Stimulated activated CD8-positive, alpha-beta memory T cell treated with anti-CD3 and anti-CD28 coated beads, Interleukin-7, amount 100 ng/mL, for 48 hours (primary cell): ENCODE measurements around the gene RAD51AP2.
"Not testable (repeated sequence)": the region's sequence is repeated elsewhere in the genome, so short reads cannot be mapped to it uniquely, and the experiment has no call there.

Experiments used
- DNase-seq, 2 donors: peaks; one replicate each; pipeline ENCODE4 v3.0.0-alpha.2; 2020; ENCODE audit warnings: low read depth in 1 of 2; ENCODE audit errors: extremely low read depth in 1 of 2

RAD51AP2 gene

GRCh38 chr2:17518212-17519154 lies at the start of gene RAD51AP2:
RAD51AP2 (minus strand) TSS chr2:17518440; CDS start chr2:17518415, 25 bp downstream.
- DNase-seq, result peak in 1 of 2 donors; percentile 10

DNA sequence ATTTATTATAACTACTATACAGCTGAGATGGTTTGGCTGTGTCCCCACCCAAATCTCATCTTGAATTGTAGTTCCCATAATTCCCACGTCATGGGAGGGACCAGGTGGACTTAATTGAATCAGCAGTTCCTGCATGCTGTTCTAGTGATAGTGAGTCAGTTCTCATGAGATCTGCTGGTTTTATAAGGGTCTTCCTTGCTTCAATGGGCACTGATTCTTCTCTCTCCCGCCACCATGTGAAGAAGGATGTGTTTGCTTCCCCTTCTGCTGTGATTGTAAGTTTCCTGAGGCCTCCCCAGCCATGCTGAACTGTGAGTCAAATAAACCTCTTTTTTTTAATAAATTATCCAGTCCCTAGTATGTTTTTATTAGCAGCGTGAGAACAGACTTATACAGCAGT lies 47.5 kb upstream of the RAD51AP2 start:
- not testable (repeated sequence) for DNase-seq

DNA sequence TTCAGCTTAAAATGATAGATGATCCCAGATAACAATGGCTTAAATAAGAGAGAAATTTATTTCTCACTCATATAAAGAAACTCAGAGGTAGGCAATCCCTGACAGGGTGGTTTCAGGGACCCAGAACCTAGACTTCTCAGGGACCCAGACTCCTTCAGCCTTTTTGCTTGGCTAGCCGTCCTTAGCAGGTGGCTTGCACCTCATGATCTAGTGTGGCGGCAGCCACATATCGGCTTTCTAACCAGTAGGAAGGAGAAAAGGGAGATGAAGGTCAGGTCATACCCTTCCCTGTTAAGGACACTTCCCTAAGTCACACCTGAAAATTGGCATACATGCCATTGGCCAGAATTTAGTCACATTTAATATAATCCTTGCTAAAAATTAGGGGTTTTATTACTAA lies 40.6 kb upstream of the RAD51AP2 start:
- no peak for DNase-seq

DNA sequence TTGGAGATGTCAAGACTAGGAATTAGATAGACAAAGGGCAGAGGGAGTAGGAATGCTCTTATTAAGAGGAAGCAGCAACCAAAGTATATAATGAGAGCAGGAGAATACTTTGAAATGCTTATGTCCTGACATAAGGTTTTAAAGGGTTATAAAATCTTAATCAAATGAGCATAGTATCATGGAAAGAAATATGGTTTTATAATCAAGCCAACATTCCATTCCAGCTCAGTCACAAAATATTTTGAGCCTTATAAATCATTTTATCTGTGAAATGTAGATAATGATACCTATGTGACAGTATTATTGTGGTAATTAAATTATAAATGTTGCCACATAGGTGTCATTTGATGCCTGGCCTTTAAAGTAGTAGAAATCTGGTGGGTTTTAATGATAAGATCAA lies 39.8 kb upstream of the RAD51AP2 start:
- no peak for DNase-seq

DNA sequence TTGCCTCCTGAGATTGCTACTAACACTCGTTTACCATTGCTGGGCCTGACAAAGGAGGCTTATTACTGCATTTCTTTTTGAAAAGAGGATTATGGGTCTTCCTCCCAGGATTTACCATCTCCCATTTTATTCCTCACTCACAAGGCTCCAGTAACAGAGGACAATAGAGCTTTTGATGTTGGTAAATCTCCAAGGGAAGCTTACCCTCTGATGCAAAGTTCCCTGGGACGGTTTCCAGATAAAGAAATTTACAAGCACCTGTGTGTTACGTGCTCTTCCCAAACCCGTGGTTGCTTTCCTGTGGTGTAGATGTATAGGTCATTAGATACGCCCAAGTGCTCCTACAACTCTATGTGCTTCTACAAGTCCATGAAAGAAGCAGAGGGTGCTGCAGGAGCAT lies 39.4 kb upstream of the RAD51AP2 start:
- no peak for DNase-seq

DNA sequence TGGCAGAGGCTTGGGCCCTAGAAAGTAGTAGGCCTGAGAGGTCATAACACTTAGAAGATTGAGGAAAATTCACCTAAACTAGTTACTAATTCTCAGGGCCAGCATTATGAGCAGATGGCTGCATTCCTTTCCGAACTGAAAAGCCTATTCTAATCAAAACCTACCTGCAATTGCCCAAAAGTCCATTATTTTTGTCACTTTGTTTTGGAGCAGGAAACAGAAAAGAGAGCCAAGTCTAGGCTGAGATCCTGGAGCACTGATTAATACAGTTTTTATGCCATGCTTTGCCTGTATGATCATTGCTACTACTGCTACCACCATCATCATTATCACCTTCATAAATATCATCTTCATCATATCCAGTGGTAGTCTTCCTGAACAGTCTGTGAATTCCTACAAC lies 36.9 kb upstream of the RAD51AP2 start:
- DNase-seq, result no peak

- no peak for DNase-seq
These were observed 32.7 kb upstream of the RAD51AP2 start for GRCh38 chr2:17550907-17551306.

DNA sequence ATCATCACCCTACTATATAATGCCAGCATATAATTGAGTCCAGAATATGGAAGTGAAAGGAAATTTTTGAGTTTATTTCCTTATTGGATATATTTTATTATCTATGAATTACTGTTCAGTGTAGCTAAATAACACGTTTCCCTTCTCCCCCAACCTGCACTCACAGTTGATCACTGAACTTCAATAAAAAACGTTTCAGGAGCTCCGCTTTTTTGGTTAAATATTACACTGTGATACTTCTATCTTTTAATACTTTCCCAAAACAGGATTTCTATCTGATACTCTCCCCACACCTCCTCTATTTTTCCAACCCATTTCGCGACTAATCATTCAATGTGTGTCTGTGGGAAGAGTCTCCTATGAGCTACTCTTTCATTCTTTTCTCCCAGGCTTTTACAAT lies 29.5 kb upstream of the RAD51AP2 start:
- no peak for DNase-seq

DNA sequence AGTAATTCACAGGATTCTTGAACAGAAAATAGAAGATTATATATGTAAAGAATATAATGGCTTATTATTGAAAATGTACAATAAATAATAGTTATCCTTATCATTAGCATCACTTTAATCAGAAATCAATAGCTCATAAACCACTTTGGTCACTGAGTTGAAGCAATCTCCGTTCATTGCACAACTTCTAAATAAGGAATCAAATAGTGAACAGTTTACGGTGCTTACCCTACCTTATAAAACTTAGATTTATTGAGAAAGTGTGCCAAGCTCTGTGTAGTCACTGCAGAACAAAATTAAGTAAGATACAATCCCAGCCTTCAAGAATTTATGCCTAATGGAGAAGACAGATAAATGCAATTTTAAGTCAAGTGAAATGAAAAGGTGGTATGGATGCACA lies 29.0 kb upstream of the RAD51AP2 start:
- DNase-seq, result no peak

DNA sequence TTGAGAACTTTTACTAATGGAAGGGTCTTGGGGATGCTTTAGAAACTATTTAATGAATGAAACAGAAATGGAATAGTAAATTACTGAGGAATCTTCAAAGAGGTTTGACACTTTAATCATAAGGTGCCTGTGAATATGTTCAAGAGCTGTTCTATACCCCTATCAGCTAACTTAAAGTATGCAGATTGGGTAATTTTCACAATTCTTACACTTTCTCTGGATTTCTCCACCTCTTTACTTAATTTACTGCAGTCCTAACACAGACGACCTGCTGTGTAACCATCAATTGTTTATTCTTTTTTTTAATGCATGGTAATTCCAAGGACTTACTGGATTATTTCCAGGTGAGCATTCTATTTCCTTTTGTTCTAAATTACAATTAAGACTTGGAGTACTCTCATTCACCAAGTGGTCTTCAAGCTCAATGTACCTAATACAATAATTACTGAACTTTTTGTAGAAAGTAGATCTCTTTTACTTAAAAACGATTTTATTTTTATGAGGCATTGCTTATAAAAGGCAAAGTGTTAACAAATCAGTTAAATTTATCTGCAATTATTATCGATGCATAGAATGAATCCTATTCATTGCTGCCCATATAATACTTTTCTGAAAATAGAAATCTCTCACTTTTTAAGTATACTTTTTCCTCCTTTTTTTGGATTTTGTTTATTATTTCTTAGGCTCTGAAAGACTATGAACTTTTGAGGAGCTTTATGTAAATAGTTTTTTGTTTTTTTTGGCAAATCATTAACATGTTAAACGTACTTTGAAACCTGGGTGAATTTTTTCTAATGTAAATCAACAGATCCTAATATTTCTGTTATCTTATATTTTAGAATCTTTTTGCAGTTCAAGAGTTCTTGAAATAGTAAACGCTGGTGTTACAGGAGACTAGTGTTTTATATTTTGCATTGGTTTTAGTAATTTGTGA lies 27.7 kb upstream of the RAD51AP2 start:
- no peak for DNase-seq

- no peak for DNase-seq
These were observed 26.0 kb upstream of the RAD51AP2 start for GRCh38 chr2:17544256-17544655.

GRCh38 chr2:17543848-17544247 lies 25.6 kb upstream of the RAD51AP2 start:
- no peak for DNase-seq

DNA sequence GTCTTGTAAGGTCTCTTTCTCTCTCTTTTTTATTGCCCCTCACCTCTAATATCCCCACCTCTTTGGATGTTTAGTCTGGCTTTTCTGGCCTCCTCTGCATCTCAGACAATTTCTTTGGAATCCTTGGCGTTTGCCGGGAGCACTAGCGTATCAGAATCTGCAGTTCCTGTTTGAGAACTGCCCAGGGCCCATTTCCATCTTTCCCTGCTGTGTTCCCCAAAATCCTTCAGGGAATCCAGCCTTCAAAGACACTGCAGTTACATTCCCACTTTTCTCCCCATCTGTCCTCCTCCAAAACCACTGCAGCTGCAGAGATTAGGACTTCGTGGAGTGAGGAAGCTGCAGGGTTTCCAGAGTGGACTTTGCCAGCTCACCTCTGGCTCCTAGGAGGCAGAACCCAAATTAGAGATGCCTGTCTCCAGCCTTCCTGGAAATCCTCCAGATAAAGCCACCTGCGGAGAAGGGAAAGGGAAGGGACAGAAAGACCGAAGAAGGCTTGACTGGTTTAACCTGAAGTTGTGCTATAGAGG lies 25.0 kb upstream of the RAD51AP2 start:
- no peak for DNase-seq

DNA sequence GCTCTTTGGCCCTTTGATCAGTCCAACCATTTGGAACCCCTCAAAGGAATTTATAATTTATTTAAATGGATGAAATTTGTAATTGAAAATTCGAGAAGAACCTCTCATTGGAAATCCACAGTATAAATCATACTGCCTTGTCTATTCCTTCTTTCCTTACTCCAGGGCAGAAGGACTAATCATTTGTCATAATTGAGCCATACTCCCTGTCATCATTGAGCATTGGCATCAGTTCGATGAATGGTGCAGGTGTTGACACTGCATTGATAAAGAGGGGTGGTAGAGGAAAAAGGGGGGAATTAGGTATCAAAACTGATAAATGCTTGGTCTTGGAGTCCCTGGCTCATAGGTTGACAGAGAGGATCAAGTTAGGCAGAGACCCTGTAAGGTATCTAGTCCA lies 24.2 kb upstream of the RAD51AP2 start:
- no peak for DNase-seq

DNA sequence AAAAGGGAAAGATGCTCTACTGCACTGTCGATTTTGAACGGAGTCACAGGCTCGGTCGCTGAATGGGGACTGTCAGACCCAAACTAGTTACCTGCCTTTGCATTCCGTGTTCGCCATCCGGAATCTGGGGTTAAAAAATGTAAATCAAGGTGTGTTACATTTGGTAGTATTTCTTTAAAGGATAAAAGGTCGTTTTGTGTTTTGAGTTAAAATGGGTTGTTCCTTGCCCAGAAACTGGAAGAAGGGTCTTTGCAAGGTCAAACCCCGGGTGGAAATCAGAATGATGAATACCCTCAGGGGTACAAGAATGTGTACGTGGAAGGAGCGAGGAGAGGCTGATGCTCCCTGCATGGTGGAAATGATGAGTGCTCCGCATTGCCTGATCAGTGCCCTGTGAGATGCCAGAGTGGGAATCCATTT lies 23.3 kb upstream of the RAD51AP2 start:
- DNase-seq, result no peak

GRCh38 chr2:17540813-17541530 lies 22.7 kb upstream of the RAD51AP2 start:
- DNase-seq, result no peak

DNA sequence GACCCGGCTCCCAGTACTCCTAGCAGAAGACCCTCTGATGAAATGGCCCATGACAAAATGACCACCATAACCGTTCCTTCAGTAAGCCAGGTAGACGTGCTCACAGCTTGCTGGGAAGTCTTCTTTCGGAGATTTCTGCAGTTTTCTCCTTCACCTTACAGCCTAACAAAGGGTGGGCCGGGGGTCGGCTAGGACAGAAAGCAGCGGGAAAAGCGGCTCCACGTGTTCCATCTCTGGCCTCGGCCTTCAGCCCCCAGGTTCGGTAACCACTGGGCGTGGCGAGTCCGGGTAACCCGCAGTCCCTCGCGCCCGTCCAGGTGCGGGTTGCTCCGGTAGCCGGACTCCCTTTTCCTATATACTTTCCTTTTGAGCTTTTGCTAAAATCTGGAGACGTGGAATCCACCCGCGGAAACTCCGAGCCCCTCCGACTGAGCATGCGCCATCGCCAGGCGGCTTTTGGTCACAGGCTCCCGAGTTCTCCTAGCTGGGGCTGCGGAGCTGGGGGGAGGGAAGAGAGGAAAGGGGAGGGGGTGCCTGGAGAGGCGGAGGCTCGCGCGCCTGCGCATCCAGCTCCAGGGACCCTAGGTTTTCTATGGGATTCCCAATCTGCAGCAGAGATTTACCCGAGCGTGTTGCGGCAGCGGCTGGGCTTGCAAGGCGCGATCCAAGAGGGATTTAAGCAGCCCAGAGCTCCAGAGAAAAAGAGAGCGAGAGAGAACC lies 22.0 kb upstream of the RAD51AP2 start, which contains the start of gene VSNL1:
TSS of gene VSNL1 (plus strand) at position 604 of the 720 bp plus-strand sequence. CDS start 51,379 bp downstream, outside the sequence.
- DNase-seq, result no peak

DNA sequence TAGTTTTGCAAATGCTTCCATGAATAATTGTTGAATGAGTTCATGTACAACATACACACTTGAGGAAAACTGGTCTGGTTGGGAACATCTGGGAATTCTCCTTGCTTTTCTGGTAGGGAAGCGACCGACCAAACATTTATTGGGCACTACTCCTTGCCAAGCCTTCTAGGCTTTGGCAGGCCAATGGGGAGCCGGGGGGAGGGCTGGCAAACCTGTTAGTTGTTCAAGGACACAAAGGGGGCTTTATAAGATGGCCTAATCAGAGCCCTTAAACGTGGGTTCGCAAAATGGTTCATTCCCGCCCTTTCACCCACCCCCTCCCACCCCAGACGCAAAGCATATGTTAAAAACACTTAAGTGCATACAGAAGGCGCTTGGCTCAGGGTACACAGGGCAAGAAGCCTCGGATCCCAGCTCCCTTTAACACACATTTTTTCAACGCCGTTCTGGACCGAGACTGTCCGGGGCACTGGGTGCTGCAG lies 21.4 kb upstream of the RAD51AP2 start:
- no peak for DNase-seq

- DNase-seq, result no peak
These were observed 20.8 kb upstream of the RAD51AP2 start for GRCh38 chr2:17538844-17539554.
